NCI-H128 (cell line): ENCODE data around the gene B4GALNT1.
"Not testable (repeated sequence)": the region's sequence is repeated elsewhere in the genome, so short reads cannot be mapped to it uniquely, and the experiment has no call there.

Experiments
- DNase-seq: peaks from one replicate; lab custom pipeline; 2025; ENCODE audit not compliant: unreplicated experiment; lab: John Stamatoyannopoulos, UW

The B4GALNT1 gene

DNA sequence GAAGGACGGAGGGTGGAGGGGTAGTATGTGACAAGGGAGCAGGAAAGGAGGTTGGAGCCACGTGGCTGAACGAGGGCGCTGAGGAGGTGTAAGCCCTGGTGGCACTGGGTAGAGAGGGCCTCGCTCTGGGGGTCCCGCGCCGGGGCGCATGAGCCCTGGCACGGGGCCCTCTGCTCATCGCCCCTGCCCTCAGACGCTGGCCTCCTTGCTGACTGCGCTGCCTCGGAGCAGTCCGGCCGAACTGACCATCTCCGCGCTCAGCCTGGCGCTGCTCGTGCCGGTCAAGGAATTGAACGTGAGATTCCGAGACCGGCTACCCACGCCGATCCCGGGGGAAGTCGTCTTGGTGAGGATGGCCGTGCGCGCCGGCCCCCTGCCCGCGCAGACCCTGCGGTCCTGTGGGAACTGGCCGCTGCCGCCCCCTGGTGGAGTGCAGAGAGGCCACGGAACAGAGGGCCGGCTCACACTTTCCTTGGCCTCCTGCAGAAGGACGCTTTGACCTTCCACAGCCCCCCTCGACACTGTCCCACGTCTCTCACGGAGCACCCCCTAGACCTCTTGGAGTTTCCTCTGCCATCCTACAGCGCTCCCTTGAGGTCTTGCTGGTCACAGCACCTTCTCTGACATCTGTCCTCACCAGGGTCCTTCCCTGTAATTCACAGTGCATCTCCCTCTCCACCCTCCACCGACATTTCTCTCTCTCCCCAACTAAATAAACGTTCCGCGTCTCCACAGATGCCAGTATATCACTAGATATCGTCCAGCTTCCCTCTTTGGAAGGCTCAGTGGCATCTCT, 11.3 kb downstream of the B4GALNT1 start:
- no peak for DNase-seq

DNA sequence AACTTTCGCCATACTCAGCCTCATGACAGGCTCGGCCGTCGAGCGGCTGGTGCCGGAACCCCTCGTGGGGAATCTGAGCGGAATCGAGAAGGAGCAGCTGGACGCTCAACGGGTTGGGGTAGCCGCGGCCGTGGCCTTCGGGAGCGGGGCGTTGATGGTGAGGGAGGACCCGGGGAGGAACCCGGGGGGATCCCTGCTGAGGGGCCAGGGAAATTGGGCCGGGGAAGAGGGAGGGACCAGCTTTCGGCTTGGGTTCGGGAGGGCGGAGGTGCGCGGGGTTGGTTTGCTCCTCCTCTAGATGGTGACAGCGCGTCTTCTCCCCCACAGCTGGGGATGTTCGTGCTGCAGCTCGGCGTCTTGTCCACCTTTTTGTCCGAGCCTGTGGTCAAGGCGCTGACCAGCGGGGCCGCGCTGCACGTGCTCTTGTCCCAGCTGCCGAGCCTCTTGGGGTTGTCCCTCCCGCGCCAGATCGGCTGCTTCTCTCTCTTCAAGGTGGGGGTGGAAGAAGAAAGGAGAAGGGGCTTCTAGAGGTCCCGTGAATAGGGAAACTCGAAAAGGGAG, 12.0 kb downstream of the B4GALNT1 start:
- no peak for DNase-seq

DNA sequence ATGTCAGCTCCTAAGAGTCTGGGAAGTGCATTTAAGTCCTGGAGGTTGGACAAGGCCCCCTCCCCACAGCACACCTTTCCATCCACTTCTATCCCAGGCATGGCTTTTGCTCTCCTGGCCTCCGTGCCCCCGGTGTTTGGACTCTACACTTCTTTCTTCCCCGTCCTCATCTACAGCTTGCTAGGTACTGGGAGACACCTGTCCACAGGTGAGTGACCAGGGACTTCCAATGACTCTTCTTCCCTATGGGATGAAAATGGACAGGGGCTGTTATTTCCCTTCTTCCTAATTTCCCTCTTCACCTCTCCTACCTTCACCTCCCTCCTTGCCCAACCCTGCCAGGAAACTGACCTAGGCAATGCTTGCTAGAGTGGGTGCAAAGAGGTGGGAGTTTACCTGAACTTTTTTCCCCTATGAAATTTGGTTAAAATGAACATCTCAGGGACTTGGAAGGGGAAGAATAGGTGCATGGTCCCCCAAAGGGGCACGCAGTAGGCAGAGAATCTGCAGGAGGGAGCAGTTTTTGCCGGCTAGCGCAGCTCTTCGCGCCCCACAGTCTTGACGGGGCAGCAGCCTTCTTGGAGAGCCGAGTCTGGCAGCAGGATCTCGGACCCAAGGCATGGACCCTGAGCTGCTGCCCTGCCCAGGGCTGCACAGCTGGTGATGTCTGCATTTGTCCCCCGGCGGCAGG, 12.6 kb downstream of the B4GALNT1 start:
- no peak for DNase-seq

DNA sequence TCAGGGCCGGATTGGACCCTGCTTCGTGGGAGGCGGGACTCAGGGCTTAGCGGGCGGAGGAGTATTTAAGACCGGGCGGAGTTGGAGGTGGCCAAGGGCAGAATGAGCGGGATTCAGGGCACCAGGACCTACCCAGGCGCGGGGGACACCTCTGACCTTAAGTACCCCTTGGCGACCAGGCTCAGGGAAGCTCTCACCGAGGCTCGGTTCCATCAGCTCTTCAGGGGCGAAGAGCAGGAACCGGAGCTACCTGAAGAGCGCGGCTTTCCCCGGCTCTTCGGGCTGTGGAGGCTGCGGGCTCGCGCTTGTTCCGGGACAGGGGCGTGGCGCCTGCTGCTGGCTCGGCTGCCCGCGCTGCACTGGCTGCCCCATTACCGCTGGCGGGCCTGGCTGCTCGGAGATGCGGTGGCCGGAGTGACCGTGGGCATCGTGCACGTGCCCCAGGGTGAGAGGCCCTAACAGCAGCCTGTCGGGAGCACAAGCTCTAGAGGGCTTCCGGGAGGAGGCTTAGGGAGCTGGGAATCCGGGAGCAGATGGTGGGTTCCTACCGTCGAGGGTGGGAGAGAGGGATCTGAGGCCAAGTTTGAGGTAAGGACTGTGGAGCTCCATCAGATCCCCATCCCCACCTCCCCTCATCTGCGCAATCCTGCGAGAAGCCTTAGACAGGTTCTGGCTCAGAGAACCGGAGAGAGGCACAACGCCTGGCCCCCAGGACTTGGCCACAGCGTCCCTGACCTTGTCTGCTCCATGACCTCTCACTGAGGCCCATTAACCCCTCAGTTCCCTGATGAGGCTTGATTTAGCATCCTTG, 13.4 kb downstream of the B4GALNT1 start:
- no peak for DNase-seq

- no peak for DNase-seq
Measured at GRCh38 chr12:57618966-57619433, 14.0 kb downstream of the B4GALNT1 start.

- DNase-seq = not testable (repeated sequence)
Measured at GRCh38 chr12:57618431-57618830, 14.6 kb downstream of the B4GALNT1 start.

DNA sequence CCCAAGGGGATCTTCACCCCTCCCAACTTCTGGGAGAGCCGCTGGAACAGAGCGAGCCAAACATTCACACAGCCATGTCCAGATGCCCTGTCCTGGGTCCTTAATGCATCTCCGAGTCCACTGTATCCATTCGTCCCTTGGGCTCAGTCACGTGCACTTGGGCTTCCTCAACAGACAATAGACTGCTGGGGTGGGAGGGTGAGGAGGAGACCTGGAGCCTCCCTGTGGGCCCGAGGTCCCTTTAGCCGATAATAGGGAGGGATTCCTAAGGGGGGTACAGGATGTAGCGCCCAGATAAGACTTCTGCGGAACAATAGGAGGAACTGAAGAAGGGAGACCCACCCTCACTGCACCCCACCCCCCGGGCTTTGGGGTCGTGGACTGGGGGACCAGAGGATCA, 15.1 kb downstream of the B4GALNT1 start:
- no peak for DNase-seq

DNA sequence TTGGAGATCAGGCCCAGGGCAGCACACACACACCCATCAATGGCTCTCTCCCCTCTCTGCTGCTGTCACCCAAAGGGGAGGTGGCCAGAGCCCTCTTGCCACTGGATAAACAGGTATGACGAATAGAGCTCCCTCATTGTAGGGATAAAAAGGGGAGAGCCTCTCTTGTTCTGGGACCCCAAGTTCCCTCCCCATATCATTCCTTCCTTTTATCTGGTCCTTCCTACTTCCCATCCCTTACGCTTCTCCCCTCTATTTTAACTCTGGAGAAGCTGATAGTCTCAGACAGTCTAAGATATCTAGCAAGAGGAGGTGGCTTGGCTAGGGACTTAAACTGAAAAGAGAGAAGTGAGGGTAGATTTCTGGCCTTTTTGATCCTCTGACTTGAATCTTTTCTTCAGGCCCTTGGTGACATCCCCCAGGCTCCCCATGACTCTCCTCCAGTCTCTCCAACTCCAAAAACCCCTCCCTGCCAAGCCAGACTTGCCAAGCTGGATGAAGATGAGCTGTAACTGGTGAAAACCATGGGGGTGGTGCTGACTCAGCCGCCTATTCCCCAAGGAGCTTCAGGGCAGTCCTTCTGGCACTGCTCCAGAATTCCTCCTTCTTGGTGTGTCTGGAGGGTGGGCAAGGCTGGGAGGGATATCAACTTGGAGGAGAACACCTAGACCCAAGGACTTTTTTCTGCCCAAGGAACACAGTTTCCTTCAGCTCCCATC, 16.5 kb downstream of the B4GALNT1 start:
- DNase-seq = no peak

DNA sequence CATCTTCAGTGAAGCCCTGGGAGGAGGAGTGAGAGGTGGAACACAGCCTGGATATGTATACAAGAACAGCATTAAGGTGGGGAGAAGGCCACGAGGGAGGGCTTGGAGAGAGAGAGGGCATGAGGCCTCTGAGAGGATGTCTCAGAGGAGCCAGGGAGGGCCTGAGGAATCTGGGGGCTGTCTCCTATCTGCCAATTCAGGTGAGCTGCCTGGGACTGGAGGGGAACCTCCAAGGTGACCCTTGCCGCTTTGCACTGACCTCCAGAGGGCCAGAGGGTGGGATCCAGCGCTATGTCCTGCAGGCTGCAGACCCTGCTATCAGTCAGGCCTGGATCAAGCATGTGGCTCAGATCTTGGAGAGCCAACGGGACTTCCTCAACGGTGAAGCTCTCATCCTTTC, 17.4 kb downstream of the B4GALNT1 start:
- no peak for DNase-seq

DNA sequence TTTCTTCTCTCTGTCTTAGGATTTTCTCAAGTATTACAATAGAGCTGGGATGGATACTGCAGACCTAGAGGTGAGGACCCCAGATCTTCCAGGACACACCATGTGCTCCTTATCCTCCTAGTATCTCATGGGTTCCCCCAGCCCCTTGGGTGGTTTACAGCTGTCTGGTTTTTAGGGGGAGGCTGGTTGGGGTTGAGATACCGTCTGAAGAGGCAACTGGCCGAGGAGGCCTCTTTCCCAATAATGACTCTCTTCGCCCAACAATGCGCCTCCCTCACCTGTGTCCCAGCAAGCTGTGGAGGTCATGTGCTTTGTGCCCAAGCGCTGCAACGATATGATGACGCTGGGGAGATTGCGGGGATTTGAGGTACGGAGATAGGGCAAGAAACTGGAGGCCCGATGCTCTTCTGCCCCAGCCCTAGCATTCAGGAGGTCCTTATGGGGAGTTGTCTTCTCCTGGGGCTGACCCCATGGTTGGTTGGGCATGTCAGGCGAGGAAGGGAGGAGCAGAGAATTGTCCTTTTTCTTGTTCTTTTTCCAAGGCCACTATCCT, 18.0 kb downstream of the B4GALNT1 start:
- no peak for DNase-seq

DNA sequence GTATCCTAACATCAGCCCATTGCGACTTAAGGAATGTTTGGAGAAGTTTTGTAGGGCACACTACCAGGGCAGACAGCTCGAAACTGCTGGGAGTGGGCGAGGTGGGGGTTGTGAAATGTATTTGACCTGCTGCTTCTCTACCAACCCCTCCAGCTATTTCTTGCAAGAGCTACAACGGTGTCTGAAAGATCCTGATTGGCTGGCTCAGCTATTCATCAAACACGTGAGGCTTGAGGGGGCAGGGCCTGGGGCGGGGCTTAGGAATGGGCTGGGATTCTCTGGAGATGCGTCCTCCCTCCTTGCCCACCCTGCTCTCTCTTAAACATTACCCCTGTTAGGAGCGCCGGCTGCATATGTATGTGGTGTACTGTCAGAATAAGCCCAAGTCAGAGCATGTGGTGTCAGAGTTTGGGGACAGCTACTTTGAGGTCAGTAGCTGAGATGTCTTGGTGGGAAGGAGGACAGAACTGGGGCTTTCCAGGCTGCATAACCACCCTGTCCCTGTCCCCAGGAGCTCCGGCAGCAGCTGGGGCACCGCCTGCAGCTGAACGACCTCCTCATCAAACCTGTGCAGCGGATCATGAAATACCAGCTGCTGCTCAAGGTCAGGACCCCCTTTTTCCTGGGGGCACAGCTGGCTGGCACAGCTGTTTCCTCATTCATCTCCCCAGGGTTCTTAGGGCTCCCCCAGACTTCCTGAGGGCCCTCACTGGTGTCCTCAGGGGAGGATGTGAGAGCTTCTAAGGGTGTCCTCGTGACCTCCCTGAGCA, 18.6 kb downstream of the B4GALNT1 start:
- no peak for DNase-seq

DNA sequence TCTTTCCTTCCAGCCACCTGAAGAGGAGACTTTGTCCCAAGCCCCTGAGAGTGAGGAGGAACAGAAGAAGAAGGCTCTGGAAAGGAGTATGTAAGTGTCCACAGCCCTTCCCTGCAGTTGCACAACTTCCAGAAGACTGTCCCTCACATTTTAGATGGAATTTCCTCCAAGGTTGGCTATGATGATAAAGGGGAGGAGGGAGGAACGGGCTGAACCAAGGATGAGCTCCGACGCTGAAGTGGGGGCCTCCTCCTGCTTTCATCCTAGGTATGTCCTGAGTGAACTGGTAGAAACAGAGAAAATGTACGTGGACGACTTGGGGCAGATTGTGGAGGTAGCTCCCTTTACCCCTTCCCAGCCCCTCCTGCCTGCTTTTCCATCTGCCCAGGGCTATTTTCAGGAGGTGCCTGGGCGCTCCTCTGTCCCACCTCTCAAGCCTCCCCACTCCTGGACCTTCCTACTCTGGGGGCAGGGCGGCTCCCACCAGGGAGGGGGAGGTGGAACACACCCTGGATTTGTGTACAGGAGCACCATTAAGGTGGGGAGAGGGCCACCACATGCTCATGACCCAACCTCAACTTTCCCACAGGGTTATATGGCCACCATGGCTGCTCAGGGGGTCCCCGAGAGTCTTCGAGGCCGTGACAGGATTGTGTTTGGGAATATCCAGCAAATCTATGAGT, 19.4 kb downstream of the B4GALNT1 start:
- DNase-seq = no peak

- DNase-seq = no peak
Measured at GRCh38 chr12:57612711-57613426, 20.1 kb downstream of the B4GALNT1 start.

GRCh38 chr12:57611827-57612710, 20.9 kb downstream of the B4GALNT1 start:
- DNase-seq = no peak

GRCh38 chr12:57611108-57611826, 21.7 kb downstream of the B4GALNT1 start, which contains the start of gene ARHGEF25:
ARHGEF25 (plus strand) TSS chr12:57611435; CDS start chr12:57611895, 460 bp downstream.
- no peak for DNase-seq

DNA sequence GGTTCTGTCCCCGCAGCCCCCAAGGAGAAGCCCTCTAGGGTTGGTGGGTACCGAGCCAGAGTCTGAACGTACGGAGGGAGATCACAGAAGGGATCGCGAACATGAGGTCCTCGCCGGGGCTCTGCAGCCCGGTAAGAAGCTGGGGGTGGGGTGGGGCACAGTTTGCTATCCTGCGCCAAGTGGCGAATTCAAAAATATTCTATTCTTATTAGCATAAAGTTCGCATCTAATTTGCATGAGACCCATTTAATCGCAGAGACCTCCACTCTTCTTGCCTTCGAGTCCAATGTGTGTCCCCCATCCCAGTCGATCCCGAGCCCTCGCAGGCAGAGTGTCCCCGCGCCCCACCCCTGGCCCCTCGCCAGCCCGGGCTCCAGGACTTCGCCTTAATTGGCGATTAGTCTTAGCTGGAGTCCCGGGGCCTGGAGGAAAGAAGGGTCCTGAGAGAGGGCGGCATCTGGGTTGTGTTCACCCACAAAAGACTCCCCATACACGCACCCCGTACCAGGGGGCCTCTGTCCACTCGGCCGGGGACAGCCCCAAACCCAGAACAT, 22.4 kb downstream of the B4GALNT1 start:
- DNase-seq = no peak
